ENCODE results near the gene SYT2. TPM values are rescaled to one million over a fixed set of nuclear protein-coding genes. Genes with fewer than 3 reads are reported as not detected.
"Not testable (repeated sequence)": the region's sequence is repeated elsewhere in the genome, so short reads cannot be mapped to it uniquely, and the experiment has no call there.

Gene SYT2
- total RNA-seq, 1 donor from 2014 or later: not detected

- Histone ChIP-seq H3K27me3 (no peaks in the 10 kb centered on the region), H3K27ac (no peak overlapping the region), H3K9me3 (no peaks in the 10 kb centered on the region), H3K4me3 (no peak overlapping the region), H3K36me3 (no peaks in the 10 kb centered on the region), H3K4me1 (no peaks in the 10 kb centered on the region)
- intact Hi-C loops (cut with DNase I): no loop called here
- DNase-seq (ENCODE audit: low spot score in 2 of 2): no peak
- TF ChIP-seq CTCF (IDR thresholded peaks at IDR 0.05): no peak
These were observed 79.0 kb downstream of the SYT2 start for GRCh38 chr1:202631076-202631923.

GRCh38 chr1:202630541-202630940 is 79.7 kb downstream of the SYT2 start:
- peaks cover 0 to under 1% of the 10 kb centered on the region in 2 donors for H3K4me1 ChIP-seq
- intact Hi-C loops (cut with DNase I): no loop called here
- no peak for DNase-seq (ENCODE audit: low spot score in 2 of 2)
- no peaks in the 10 kb centered on the region for H3K9me3 ChIP-seq
- H3K27me3 ChIP-seq: no peaks in the 10 kb centered on the region
- no peak overlapping the region for H3K27ac ChIP-seq
- no peak for TF ChIP-seq CTCF (IDR thresholded peaks at IDR 0.05)
- no peaks in the 10 kb centered on the region for H3K36me3 ChIP-seq
- H3K4me3 ChIP-seq: no peak overlapping the region

GRCh38 chr1:202630096-202630495 is 80.2 kb downstream of the SYT2 start:
- intact Hi-C loops (cut with DNase I); H3K9me3 ChIP-seq; H3K36me3 ChIP-seq; H3K4me1 ChIP-seq; DNase-seq (ENCODE audit: low spot score in 2 of 2); H3K27me3 ChIP-seq; H3K4me3 ChIP-seq; H3K27ac ChIP-seq: not testable (repeated sequence)

- not testable (repeated sequence) for H3K27me3 ChIP-seq; H3K4me3 ChIP-seq; H3K9me3 ChIP-seq; DNase-seq (ENCODE audit: low spot score in 2 of 2); H3K4me1 ChIP-seq; H3K27ac ChIP-seq; H3K36me3 ChIP-seq
- intact Hi-C loops (cut with DNase I): loop anchor here (5.0 kb wide), 1 partner anchor 167 kb away; no protein-coding TSS in a partner anchor
These were observed 80.9 kb downstream of the SYT2 start for GRCh38 chr1:202629257-202629811.

GRCh38 chr1:202628646-202629215 is 81.5 kb downstream of the SYT2 start:
- H3K27me3 ChIP-seq: no peaks in the 10 kb centered on the region
- peaks cover 3 to 8% of the 10 kb centered on the region in 2 donors for H3K4me1 ChIP-seq
- TF ChIP-seq CTCF (IDR thresholded peaks at IDR 0.05): no peak
- intact Hi-C loops (cut with DNase I): loop anchor here (5.0 kb wide), 1 partner anchor 166 kb away; no protein-coding TSS in a partner anchor
- no peak for DNase-seq (ENCODE audit: low spot score in 2 of 2)
- H3K36me3 ChIP-seq: no peaks in the 10 kb centered on the region
- no peak overlapping the region for H3K27ac ChIP-seq
- no peaks in the 10 kb centered on the region for H3K9me3 ChIP-seq
- no peak overlapping the region for H3K4me3 ChIP-seq

GRCh38 chr1:202627841-202628565 is 82.3 kb downstream of the SYT2 start:
- no peak overlapping the region for H3K4me3 ChIP-seq

GRCh38 chr1:202627036-202627435 is 83.2 kb downstream of the SYT2 start:
- not testable (repeated sequence) for H3K4me3 ChIP-seq; H3K27me3 ChIP-seq; H3K9me3 ChIP-seq; H3K36me3 ChIP-seq; DNase-seq (ENCODE audit: low spot score in 2 of 2); H3K27ac ChIP-seq
- H3K4me1 ChIP-seq: peaks cover 11 to 21% of the 10 kb centered on the region in 2 donors
- intact Hi-C loops (cut with DNase I): loop anchor here (5.0 kb wide), 1 partner anchor 165 kb away; no protein-coding TSS in a partner anchor

More at GRCh38 chr1:202627841-202628565, 82.3 kb downstream of the SYT2 start:
- no peak for TF ChIP-seq CTCF (IDR thresholded peaks at IDR 0.05)
- H3K27me3 ChIP-seq: no peaks in the 10 kb centered on the region
- H3K36me3 ChIP-seq: no peaks in the 10 kb centered on the region
- no peak overlapping the region for H3K27ac ChIP-seq
- intact Hi-C loops (cut with DNase I): loop anchor here (5.0 kb wide), 1 partner anchor 166 kb away; no protein-coding TSS in a partner anchor
- DNase-seq (ENCODE audit: low spot score in 2 of 2): no peak
- H3K9me3 ChIP-seq: no peaks in the 10 kb centered on the region
- H3K4me1 ChIP-seq: peaks cover 10 to 14% of the 10 kb centered on the region in 2 donors

Measured in ascending aorta (tissue), 2 donors.